Neuronal stem cell (in vitro differentiated cells): ENCODE results near the gene SHISA2.

ENCODE experiments used
- DNase-seq: peaks from one replicate; pipeline ENCODE4 v3.0.0-alpha.2; 2013; ENCODE audit warnings: low spot score
- H2AFZ ChIP-seq: one replicate; pipeline ENCODE4 v1.6.1; 2013; ENCODE audit warnings: mild to moderate bottlenecking, low read length, inconsistent platforms
- H2AK5ac ChIP-seq: 2 replicates; pipeline ENCODE4 v1.6.1; 2013; ENCODE audit warnings: low read depth, mild to moderate bottlenecking, inconsistent platforms, low read length, moderate library complexity, mixed read lengths
- H2BK120ac ChIP-seq: 2 replicates; pipeline ENCODE4 v1.6.1; 2013; ENCODE audit warnings: low read depth, mild to moderate bottlenecking, inconsistent platforms, low read length, moderate library complexity, mixed read lengths
- H2BK12ac ChIP-seq: one replicate; pipeline ENCODE4 v1.6.1; 2013; ENCODE audit warnings: low read length, inconsistent platforms
- H2BK15ac ChIP-seq: 2 replicates; pipeline ENCODE4 v1.6.1; 2013; ENCODE audit warnings: mild to moderate bottlenecking, low read length, inconsistent platforms, mixed read lengths
- H2BK5ac ChIP-seq: one replicate; pipeline ENCODE4 v1.6.1; 2013; ENCODE audit warnings: inconsistent platforms, mild to moderate bottlenecking, low read length, moderate library complexity
- H3K14ac ChIP-seq: one replicate; pipeline ENCODE4 v1.6.1; 2013; ENCODE audit warnings: low read length, inconsistent platforms
- H3K18ac ChIP-seq: 2 replicates; pipeline ENCODE4 v1.6.1; 2013; ENCODE audit warnings: low read length, inconsistent platforms
- H3K23ac ChIP-seq: 2 replicates; pipeline ENCODE4 v1.6.1; 2013; ENCODE audit warnings: low read depth, mild to moderate bottlenecking, mixed read lengths, low read length, inconsistent platforms; ENCODE audit not compliant: poor library complexity
- H3K27ac ChIP-seq: replicated peaks from 3 replicates; pipeline ENCODE4 v1.5.1; 2013; ENCODE audit warnings: low read length, inconsistent platforms
- H3K27me3 ChIP-seq, 3 experiments: 2 replicates each; pipeline ENCODE4 v1.6.1; 2013; ENCODE audit warnings: low read length in 3 of 3, mild to moderate bottlenecking in 2 of 3, inconsistent platforms in 1 of 3, low read depth in 1 of 3, mixed read lengths in 1 of 3, moderate library complexity in 1 of 3; ENCODE audit not compliant: control insufficient read depth in 3 of 3, insufficient read depth in 3 of 3
- H3K36me3 ChIP-seq, 2 donors: replicated peaks in 1 of 2; 2 replicates each; pipeline ENCODE4 v1.6.1; 2013; ENCODE audit warnings: low read length in 2 of 2; ENCODE audit not compliant: control insufficient read depth in 2 of 2, insufficient read depth in 2 of 2
- H3K4ac ChIP-seq: 2 replicates; pipeline ENCODE4 v1.6.1; 2013; ENCODE audit warnings: inconsistent platforms, mild to moderate bottlenecking, low read length, moderate library complexity
- H3K4me1 ChIP-seq, 2 donors: 1 replicate in 1 of 2; 2 replicates in 1 of 2; pipeline ENCODE4 v1.6.1; 2013; ENCODE audit warnings: low read length in 2 of 2, low read depth in 1 of 2; ENCODE audit not compliant: control insufficient read depth in 2 of 2, insufficient read depth in 1 of 2
- H3K4me2 ChIP-seq: one replicate; pipeline ENCODE4 v1.6.1; 2013; ENCODE audit warnings: mild to moderate bottlenecking, low read length, inconsistent platforms; ENCODE audit not compliant: insufficient read depth, poor library complexity, severe bottlenecking
- H3K4me3 ChIP-seq, 2 donors: 2 replicates each; pipeline ENCODE4 v1.5.1; 2013; ENCODE audit warnings: low read length in 2 of 2, mild to moderate bottlenecking in 2 of 2, inconsistent platforms in 1 of 2, moderate library complexity in 1 of 2
- H3K79me1 ChIP-seq: one replicate; pipeline ENCODE4 v1.6.1; 2013; ENCODE audit warnings: low read depth, mild to moderate bottlenecking, inconsistent platforms, low read length, moderate library complexity
- H3K9ac ChIP-seq: one replicate; pipeline ENCODE4 v1.6.1; 2013; ENCODE audit warnings: mild to moderate bottlenecking, low read depth, low read length, inconsistent platforms; ENCODE audit not compliant: poor library complexity
- H3K9me3 ChIP-seq, 2 donors: replicated peaks in 1 of 2; 2 replicates each; pipeline versions ENCODE3 to v1.6.1; 2013; ENCODE audit warnings: low read length in 2 of 2, mild to moderate bottlenecking in 2 of 2, inconsistent platforms in 1 of 2, low read depth in 1 of 2, mixed read lengths in 1 of 2, moderate library complexity in 1 of 2; ENCODE audit not compliant: control insufficient read depth in 2 of 2, insufficient read depth in 1 of 2
- H4K8ac ChIP-seq: one replicate; pipeline ENCODE4 v1.6.1; 2013; ENCODE audit warnings: low read depth, mild to moderate bottlenecking, inconsistent platforms, low read length, moderate library complexity
- H4K91ac ChIP-seq: one replicate; pipeline ENCODE4 v1.6.1; 2013; ENCODE audit warnings: low read length, low read depth, mild to moderate bottlenecking, inconsistent platforms; ENCODE audit not compliant: poor library complexity
- WGBS, 2 donors: extraction: QIAGEN DNeasy Blood & Tissue Kit; methylation state at CpG; one replicate each; pipeline ENCODE4 v1.1.7; 2013; ENCODE audit warnings: missing lambda C conversion rate in 2 of 2, mixed read lengths in 1 of 2; ENCODE audit not compliant: insufficient read length in 2 of 2, insufficient replicate concordance in 1 of 2; ENCODE audit errors: extremely low coverage in 2 of 2; 5-methylcytosine and 5-hydroxymethylcytosine counted together

SHISA2 gene

DNA sequence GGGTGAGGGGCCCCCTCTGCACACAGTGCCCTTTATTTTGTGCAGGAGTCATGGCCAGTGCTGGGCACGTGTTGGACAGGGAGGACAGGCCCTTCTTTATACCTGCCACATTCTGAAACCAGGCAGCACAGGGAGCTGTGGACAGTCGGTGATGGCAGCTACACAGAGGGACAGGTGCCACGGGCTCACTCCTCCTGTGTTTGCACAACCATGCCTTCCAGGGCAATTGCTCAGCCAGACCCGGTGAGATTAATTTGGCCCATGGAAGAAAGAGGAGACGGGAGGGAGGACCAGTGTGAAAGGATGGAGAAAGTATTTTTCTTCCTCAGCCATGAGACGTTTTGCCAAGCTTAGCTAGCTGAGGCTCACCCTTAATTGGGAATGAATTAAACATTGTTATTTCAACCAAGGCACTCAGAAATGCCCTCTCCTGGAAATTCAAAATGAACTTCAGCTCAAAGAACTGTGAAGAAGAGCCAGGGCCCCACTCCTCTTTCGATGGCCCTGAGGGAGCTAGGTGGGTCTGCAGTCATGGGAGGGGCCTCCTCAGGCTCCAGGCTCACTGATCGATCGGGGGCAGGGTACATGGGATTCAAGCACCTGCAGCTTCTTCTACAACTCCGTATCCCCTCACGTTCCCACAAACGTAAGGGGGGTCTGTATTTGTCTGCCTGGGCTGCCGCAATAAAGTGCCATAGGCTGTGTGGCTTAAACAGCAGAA, 41.2 kb downstream of the SHISA2 start:
- peaks cover 0 to 8% of the 10 kb centered on the region in 2 donors for H3K4me1 ChIP-seq
- H3K4me2 ChIP-seq = no peak overlapping the region
- DNase-seq = no peak
- no peaks in the 10 kb centered on the region for H3K79me1 ChIP-seq
- H2BK120ac ChIP-seq = no peak overlapping the region
- H3K4me3 ChIP-seq = no peak overlapping the region
- no peaks in the 10 kb centered on the region for H3K9me3 ChIP-seq
- no peak overlapping the region for H2BK5ac ChIP-seq
- H2BK15ac ChIP-seq = peak overlapping the region; percentile 51
- no peak overlapping the region for H3K27ac ChIP-seq
- H2AK5ac ChIP-seq = peak overlapping the region; percentile 83
- H3K23ac ChIP-seq = peak overlapping the region; percentile 26
- H3K9ac ChIP-seq = peak overlapping the region; percentile 57
- H2AFZ ChIP-seq = no peak overlapping the region
- no peaks in the 10 kb centered on the region for H3K27me3 ChIP-seq
- no CpG with 5 or more reads among the region's 13 CpGs for WGBS, 2 donors
- no peaks in the 10 kb centered on the region for H3K36me3 ChIP-seq
- H3K18ac ChIP-seq = peak overlapping the region; percentile 76
- no peak overlapping the region for H3K4ac ChIP-seq
- no peak overlapping the region for H4K91ac ChIP-seq
- H3K14ac ChIP-seq = peak overlapping the region; percentile 21
- no peak overlapping the region for H4K8ac ChIP-seq
- no peak overlapping the region for H2BK12ac ChIP-seq

DNA sequence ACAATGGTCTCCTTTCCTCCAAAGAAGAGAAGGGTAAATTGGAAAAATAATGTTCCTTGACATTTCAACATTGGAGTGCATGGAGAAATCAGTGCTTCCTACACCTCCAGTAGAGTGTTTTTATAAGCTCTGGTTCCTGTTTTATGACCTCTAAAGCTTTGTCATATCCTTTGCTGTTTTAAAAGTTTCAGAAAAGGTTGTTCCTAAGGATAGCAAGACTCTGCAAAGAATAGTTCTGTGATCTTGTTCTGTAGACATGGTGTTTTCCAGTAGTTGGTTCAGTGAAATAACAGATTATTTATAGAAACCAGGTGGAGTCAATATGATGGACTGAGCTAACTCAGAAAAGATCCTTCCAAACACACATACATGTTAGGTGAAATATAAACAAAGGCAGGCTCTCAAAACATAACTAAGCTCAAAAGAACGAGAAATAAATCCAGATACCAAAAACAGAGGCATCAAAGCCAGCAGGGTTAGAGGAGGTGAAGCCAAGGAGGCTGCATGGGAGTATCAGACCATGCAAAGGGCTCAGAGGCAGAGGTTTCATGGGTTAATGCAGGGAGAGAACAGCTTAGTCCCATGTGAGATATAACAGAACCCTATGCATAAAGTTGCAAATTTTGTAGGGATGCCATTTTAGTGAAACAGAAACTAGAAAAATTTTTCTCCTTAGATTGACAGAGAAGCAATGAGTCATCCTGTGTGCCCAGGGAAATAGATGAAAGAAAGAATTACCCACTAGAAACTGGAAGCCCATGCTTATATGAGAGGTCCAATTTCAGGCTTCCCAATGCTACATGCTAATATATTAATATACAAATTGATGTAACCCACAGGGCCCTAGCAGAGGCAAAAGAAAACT, 44.3 kb downstream of the SHISA2 start:
- H3K27me3 ChIP-seq = no peaks in the 10 kb centered on the region
- no peaks in the 10 kb centered on the region for H3K79me1 ChIP-seq
- no peak overlapping the region for H2BK15ac ChIP-seq
- DNase-seq = no peak
- H3K23ac ChIP-seq = no peak overlapping the region
- H2BK12ac ChIP-seq = no peak overlapping the region
- no peak overlapping the region for H3K18ac ChIP-seq
- H2BK5ac ChIP-seq = no peak overlapping the region
- H3K14ac ChIP-seq = no peak overlapping the region
- no peak overlapping the region for H3K4me3 ChIP-seq
- H2AK5ac ChIP-seq = no peak overlapping the region
- H3K4ac ChIP-seq = no peak overlapping the region
- no peak overlapping the region for H2BK120ac ChIP-seq
- no peak overlapping the region for H3K9ac ChIP-seq
- no peaks in the 10 kb centered on the region for H3K9me3 ChIP-seq
- no CpG with 5 or more reads among the region's 1 CpG for WGBS, 2 donors
- no peaks in the 10 kb centered on the region for H3K36me3 ChIP-seq
- no peak overlapping the region for H3K4me2 ChIP-seq
- no peak overlapping the region for H2AFZ ChIP-seq
- H3K4me1 ChIP-seq = peaks cover 0 to 8% of the 10 kb centered on the region in 2 donors
- no peak overlapping the region for H4K8ac ChIP-seq
- H3K27ac ChIP-seq = no peak overlapping the region
- H4K91ac ChIP-seq = no peak overlapping the region
